RKO (cell line): ENCODE results near the gene SRSF12.
"Not testable (repeated sequence)": the region's sequence is repeated elsewhere in the genome, so short reads cannot be mapped to it uniquely, and the experiment has no call there.

ENCODE experiments used
- DNase-seq: peaks from one replicate; pipeline ENCODE4 v3.0.0-alpha.2; 2016; ENCODE audit warnings: low spot score

Gene SRSF12

GRCh38 chr6:89071036-89071435 lies 46.8 kb downstream of the SRSF12 start:
- DNase-seq, result no peak

DNA sequence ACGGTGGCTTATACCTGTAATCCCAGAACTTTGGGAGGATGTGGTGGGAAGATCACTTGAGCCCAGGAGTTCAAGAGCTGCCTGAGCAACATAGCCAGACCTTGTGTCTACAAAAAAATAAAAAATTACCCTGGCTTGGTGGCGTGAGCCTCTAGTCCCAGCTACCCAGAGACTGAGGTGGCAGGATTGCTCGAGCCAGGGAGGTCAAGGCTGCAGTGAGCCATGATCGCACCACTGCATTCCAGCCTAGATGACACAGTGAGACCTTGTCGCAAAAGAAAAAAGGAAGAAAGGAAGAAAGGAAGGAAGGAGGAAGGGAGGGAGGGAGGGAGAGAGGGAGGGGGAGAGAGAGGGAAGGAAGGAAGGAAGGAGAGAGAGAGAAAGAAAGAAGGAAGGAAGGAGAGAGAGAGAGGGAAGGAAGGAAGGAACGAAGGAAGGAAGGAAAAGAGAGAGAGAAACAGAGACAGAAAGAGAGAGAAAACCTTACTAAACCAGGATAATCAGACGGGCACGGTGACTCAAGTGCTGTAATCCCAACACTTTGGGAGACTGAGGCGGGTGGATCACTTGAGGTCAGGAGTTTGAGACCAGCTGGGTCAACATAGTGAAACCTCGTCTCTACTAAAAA lies 48.2 kb downstream of the SRSF12 start:
- DNase-seq, result no peak

DNA sequence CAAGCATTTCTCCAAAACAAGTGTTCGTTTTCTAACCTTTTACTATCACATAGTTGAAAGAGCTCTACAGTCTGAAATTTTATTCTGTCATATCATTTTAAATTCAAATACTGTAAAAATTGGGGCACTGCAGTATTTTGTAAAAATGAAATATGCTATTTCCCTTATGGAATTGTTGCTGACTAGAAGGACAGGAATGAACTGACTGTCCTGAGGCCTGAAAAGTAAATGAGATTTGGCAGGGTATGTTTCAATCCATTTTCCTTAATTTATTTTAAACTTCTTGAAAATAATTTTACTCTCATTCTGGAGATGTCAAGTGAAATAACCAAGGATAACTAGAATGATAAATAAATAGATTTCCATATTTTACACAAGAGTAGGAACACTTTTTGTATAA lies 49.2 kb downstream of the SRSF12 start:
- DNase-seq, result no peak

DNA sequence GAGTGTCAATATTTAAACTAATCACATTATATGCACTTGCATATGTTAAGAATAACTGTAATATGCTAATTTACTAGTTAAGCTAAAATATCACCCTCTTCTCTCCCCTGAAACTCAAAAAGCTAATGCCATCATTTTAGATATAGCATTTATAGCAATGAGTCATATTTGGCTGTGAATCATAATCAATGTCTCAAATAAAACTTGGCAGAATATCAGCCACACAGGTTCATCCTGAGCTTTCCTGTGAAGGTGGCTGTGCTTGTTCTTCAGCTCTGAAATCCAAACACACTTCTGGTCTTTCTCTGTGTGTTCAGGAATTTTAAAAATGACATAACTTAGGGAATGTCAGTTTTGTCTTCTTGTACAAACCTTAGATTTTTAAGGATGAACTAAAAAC lies 50.1 kb downstream of the SRSF12 start:
- peak; percentile 5 for DNase-seq

GRCh38 chr6:89066940-89067646 lies 50.8 kb downstream of the SRSF12 start:
- DNase-seq, result no peak

DNA sequence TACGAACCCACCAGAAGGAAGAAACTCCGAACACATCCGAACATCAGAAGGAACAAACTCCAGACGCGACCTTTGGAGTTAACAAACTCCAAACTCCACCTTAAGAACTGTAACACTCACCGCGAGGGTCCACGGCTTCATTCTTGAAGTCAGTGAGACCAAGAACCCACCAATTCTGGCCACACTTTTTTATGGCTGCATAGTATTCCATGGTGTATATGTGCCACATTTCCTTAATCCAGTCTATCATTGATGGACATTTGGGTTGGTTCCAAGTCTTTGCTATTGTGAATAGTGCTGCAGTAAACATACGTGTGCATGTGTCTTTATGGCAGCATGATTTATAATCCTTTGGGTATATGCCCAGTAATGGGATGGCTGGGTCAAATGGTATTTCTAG lies 51.8 kb downstream of the SRSF12 start:
- not testable (repeated sequence) for DNase-seq

GRCh38 chr6:89064931-89065330 lies 52.9 kb downstream of the SRSF12 start:
- DNase-seq, result not testable (repeated sequence)

- no peak for DNase-seq
Measured at GRCh38 chr6:89063881-89064280, 54.0 kb downstream of the SRSF12 start.

- no peak for DNase-seq
Measured at GRCh38 chr6:89059227-89059626, 58.6 kb downstream of the SRSF12 start.

- no peak for DNase-seq
Measured at GRCh38 chr6:89058627-89059026, 59.2 kb downstream of the SRSF12 start.

- no peak for DNase-seq
Measured at GRCh38 chr6:89057759-89058158, 60.1 kb downstream of the SRSF12 start.

- DNase-seq, result no peak
Measured at GRCh38 chr6:89054208-89054607, 63.7 kb downstream of the SRSF12 start.

- no peak for DNase-seq
Measured at GRCh38 chr6:89051676-89052075, 66.2 kb downstream of the SRSF12 start.

DNA sequence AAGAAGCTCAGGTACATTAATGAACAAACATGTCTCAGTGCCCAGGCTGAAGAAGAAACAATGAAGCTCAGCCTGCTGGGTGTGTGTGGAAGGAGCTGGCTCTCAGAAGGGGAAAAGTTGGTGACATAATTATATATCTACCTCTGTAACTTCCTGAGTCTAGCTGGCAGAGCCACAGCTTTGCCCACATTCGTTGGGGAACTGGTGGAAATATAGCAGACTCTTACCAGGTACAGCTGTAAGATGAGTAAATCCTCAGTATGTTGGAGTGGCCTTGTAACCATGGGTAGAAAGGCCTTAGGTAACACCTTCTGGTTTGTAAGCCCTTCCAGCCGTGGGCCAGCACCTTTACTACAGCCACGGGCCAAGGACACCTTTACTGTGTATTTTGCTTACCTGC lies 67.2 kb downstream of the SRSF12 start:
- no peak for DNase-seq

- DNase-seq, result no peak
Measured at GRCh38 chr6:89050155-89050554, 67.7 kb downstream of the SRSF12 start.

GRCh38 chr6:89048985-89049384 lies 68.9 kb downstream of the SRSF12 start:
- peak; percentile 47 for DNase-seq

DNA sequence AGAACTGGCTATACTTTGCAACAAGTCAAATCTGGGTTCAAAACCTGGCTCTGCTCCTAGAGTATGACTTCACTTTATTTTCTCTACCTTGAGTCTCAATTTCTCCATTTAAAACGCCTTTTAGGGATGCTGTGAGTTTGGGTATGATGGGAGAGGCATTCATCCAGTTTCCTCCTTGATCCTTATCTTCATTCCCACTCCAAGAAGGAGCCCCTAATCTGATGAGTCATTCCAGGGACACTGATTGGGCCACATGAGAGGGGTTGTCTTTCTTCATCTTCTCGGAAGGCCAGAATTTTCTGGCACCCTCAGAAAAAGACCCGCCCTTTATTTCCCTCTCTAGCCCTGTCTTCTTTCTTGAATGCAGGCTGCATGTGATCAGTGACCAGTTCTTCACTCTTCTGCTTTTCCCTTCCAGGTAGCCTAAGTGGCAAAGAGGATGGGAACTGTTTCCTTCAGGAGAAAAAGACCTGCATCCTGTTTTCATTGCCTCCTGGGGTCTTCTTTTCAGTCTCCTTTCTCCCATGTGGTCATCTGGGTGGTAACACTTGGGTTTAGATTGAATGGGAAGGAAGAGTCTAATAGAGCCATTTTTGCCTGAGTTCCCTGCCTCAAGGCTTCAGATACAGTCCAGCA lies 69.5 kb downstream of the SRSF12 start:
- no peak for DNase-seq

DNA sequence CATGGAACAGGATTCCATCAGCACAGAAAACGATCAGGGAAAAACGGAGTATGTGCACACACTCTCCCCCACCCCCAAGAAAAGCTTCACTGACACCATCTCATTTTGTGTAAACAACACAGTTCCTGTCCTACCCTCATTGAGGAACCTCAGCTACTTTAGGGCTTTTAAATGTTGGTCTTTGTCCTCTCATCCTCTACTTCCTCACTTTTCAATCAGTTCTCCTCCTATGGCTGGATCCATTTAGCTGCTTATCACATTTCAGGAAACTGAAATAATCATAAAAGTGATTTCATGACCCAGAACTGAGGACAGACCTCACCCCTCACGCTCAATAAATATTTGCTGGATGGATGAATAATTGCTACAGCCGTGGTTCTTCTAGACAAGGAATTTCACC lies 70.4 kb downstream of the SRSF12 start:
- DNase-seq, result no peak
